ENCODE measurements around the gene TTLL12.

TTLL12 gene

DNA sequence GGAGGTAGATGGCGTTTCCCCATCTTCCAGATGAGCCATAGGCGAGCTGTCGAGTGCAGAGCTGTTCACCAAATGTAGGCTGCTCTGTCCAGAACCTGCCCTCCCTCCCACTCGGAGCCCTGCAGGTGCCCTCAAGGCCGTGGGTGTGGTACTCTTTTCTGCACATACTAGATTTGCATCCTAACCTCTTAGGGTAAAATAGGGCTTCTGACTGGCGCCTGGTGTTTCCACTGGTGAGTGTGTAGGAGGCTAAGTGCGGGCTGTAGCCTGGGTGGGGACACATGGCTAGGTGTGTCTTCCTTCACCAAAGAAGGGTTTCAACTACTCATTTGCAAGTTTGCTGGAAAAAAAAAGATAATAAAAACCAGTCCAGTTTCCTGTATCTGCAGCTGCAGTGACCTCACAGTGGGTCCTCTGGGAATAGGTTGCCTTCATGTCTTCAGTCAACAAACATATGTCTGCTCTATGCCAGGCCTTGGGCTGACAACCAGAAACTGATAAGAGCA, 67.9 kb downstream of the TTLL12 start:
- DNase-seq, result no peak

DNA sequence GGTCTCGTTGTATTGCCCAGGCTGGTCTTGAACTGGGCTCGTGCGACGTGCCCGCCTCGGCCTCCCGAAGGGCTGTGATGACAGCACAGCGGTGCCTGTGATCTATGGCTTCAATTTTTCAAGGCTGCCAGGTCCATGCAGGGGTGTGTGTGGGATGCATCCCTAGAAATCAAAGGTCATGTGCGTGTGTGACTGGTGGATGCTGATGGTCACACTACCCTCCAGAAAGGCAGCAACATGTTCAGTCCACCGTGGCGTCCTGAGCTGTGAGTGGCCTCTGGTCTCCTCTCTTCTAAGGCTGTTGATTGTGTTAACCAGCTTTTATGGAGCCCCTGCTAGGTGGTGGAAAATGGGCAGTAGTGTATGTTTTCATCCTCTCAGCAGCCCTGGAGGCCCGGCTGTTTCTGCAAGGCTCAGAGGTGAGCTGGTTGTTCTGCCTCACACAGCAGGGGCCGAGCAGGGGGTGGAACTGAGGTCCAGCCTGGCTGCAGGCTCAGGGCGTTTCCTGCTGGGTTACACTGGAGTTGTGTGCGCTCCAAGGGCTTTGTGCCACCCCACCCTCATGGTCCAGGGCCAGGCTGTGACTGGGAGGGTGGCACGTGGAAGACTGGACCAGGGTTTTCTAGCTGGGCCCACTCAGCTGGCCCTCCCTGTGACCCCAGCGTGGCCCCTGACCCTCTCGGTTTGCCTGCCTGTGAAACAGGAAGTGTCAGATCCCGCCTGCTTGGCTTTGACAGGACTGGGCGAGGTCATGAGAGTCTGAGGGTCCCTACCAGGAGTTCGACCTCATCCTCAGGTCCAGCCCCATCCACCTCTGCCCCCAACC, 68.7 kb downstream of the TTLL12 start:
- no peak for DNase-seq

DNA sequence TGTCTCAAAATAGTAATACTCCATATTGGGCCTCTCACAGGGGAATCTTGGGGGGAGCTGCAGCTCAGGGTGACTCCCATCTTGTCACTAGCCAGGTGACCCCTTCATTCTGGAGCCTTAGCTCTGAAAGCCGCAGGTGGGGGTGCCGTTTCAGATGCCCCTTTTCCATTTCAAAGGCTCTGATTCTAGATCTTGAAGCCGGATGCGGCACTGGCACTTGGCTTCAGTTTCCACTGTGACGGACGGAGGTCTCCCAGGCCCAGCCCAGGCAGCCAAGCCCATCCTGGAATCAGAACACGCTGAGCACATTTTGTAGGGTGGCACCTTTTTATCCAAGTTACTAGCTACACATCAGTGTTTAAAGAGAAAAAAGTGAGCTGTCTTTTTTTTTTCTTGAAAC, 70.0 kb downstream of the TTLL12 start:
- no peak for DNase-seq
